SK-N-SH (cell line): ENCODE measurements around the gene CATSPERZ.

Experiments used
- CTCF ChIP-seq: fragments of 200-600 bp; sonication (generic); IDR thresholded peaks from 2 replicates; pipeline ENCODE4 v1.6.1; 2017; ENCODE audit warnings: antibody characterized with exemption, mild to moderate bottlenecking, moderate library complexity
- EP300 ChIP-seq, 2 experiments: IDR thresholded peaks; 2 replicates each; pipeline versions ENCODE4 v1.4.0 to v1.6.1; 2012; ENCODE audit warnings: borderline replicate concordance in 1 of 2, low read depth in 1 of 2, low read length in 1 of 2
- EZH2phosphoT487 ChIP-seq: fragments of 200-600 bp; sonication (generic); IDR thresholded peaks from 2 replicates; pipeline ENCODE4 v1.6.1; 2017; ENCODE audit warnings: low read depth, mixed run types, mild to moderate bottlenecking, antibody characterized with exemption, moderate library complexity, borderline replicate concordance
- GATA2 ChIP-seq: sonication (generic); formaldehyde crosslinking; IDR thresholded peaks from 2 replicates; pipeline ENCODE4 v1.5.0; 2020; ENCODE audit warnings: mild to moderate bottlenecking, missing genetic modification reagents
- RAD21 ChIP-seq: IDR thresholded peaks from 2 replicates; pipeline ENCODE4 v1.6.1; 2012; ENCODE audit warnings: mild to moderate bottlenecking, low read length
- TEAD4 ChIP-seq: IDR thresholded peaks from 2 replicates; pipeline ENCODE4 v1.4.0; 2012; ENCODE audit warnings: mild to moderate bottlenecking, borderline replicate concordance; ENCODE audit not compliant: insufficient read depth

- TF ChIP-seq CTCF: no peak
- no peak for TF ChIP-seq EZH2phosphoT487
- TF ChIP-seq TEAD4: no peak
- no peak for TF ChIP-seq EP300 (IDR thresholded peaks at IDR 0.05; ENCODE audit: borderline replicate concordance in 1 of 2, low read depth in 1 of 2, low read length in 1 of 2)
- TF ChIP-seq RAD21: no peak
- TF ChIP-seq GATA2 (CRISPR knock-in tag): no peak
These were observed 33.4 kb downstream of the CATSPERZ start for GRCh38 chr11:64333556-64333955.
